Measurements from ENCODE around the gene TRAPPC2L. TPM values are rescaled to one million over a fixed set of nuclear protein-coding genes. Genes with fewer than 3 reads are reported as not detected.

The TRAPPC2L gene
- total RNA-seq, 1 donor from 2014 or later, result 48.3 TPM

DNA sequence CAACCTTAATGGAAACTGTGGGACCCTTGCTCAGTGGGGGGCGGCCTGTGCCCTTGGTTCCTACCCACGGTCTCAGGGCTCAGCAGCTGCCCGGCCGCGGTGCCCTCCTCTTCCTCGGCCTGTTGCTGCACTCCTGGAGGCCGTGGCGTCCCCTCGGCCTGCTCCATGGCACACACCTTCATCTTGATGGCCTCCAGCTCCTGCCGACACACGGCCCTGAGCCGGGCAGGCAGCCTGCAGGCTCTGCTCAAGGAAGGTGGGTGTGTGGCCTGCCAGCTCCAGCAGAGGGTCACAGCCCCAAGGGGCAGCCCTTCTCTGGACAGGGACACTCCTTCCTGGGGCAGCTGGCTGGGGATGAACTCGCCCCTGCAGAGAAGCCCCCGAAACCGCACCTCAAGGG, 8.8 kb downstream of the TRAPPC2L start:
- no peak for TF ChIP-seq CTCF (conservative IDR thresholded peaks at IDR 0.05; ENCODE audit: low read depth, low read length)
- DNase-seq (ENCODE audit: low read depth), result no peak
- no peak overlapping the region for H3K4me3 ChIP-seq (ENCODE audit: low read depth, low read length)

DNA sequence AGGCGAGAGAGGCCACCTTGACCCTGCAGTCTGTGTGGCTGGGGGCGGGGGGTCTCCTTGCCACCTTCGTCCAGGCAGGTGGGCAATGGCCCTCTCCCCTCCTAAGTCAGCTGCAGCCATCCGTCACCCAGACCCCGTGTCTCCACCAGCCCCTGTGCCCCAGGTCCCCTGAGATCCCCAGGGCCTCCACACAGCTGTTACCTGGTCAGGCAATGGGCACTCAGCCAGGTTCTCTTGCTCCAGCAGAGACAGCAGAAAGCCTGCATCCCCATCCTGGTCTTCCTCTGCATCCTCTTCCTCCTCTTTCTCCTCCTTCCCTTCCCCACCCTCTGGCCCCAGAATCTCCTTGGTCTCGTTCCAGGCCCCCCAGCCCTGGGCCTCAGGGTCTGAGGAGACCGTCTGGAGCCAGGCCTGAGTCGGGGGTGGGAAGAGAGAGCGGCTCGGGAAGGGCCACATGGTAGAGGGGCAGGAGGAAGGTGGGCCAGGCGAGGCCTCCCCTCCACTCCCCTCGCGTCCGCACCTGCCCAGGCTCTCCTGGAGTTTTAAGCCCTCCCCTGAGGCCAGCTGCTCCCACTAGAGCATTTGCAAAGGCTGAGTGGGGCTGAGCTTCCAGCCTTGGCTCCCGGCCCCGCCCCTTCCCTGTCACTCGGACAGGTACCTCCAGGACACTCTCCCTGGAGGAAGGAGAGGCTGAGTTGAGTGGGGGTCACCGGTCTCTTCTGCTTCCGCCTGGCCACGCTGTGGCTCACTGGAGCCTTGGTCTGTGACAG, 9.4 kb downstream of the TRAPPC2L start, which contains the start of gene PABPN1L:
Gene PABPN1L, minus strand, starts transcription at position 510 of the 770 bp plus-strand sequence. Its CDS starts 54 bp downstream, at position 456.
- no peak for TF ChIP-seq CTCF (conservative IDR thresholded peaks at IDR 0.05; ENCODE audit: low read depth, low read length)
- no peak within 1 kb of the TSS for H3K4me3 ChIP-seq (ENCODE audit: low read depth, low read length)
- no peak for DNase-seq (ENCODE audit: low read depth)

- no peak for TF ChIP-seq CTCF (conservative IDR thresholded peaks at IDR 0.05; ENCODE audit: low read depth, low read length)
- H3K4me3 ChIP-seq (ENCODE audit: low read depth, low read length), result no peak overlapping the region
- DNase-seq (ENCODE audit: low read depth), result no peak
Observed at GRCh38 chr16:88867581-88868246, 10.8 kb downstream of the TRAPPC2L start.

GRCh38 chr16:88868974-88869672, 12.2 kb downstream of the TRAPPC2L start:
- DNase-seq (ENCODE audit: low read depth), result no peak

DNA sequence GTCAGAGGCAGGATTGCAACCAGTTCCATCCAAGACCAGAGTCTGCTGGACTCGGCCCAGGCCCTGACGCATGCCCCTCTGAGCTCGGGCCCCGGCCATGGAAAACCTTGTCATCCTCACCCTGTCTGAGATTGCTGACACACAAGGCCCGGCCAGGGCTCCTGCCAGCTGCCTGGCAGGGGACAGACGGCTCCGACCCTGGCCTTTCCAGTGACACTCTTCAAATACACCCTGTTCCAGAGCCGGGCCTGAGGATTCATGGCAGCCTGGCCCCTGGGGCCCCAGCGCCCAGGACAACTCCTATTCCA, 12.7 kb downstream of the TRAPPC2L start:
- no peak for TF ChIP-seq CTCF (conservative IDR thresholded peaks at IDR 0.05; ENCODE audit: low read depth, low read length)
- no peak for DNase-seq (ENCODE audit: low read depth)
- no peak overlapping the region for H3K4me3 ChIP-seq (ENCODE audit: low read depth, low read length)

More at GRCh38 chr16:88868974-88869672, 12.2 kb downstream of the TRAPPC2L start:
- H3K4me3 ChIP-seq (ENCODE audit: low read depth, low read length), result no peak overlapping the region
- no peak for TF ChIP-seq CTCF (conservative IDR thresholded peaks at IDR 0.05; ENCODE audit: low read depth, low read length)

GRCh38 chr16:88870608-88871348, 13.9 kb downstream of the TRAPPC2L start:
- no peak for TF ChIP-seq CTCF (conservative IDR thresholded peaks at IDR 0.05; ENCODE audit: low read depth, low read length)
- no peak for DNase-seq (ENCODE audit: low read depth)
- H3K4me3 ChIP-seq (ENCODE audit: low read depth, low read length), result no peak overlapping the region
